GM12801 (cell line): ENCODE data around the gene NCK1.

Experiments used
- TF ChIP-seq, protein P1 (sequence below): IDR thresholded peaks from one replicate; pipeline ENCODE4 v1.5.1; 2011; ENCODE audit warnings: control low read depth; ENCODE audit not compliant: insufficient read length; ENCODE audit errors: extremely low read depth

Gene NCK1

DNA sequence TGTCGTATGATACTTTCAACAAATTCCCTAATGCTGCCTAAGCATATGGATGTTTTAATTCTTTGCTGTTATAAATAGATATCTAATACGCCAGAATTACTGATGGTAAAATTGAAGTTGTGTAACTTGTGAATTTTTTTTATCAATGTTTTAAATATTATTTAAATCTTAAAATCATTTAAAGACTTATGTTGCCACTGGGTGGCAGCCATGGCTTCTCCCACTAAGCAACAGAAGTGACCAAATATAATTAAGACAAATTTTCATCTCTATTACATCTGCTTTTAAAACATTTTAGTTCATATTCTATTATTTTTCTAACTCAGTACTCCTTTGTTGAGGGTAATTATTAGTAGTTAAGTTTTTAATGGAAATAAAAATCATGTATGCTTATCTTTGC, 87.7 kb downstream of the NCK1 start:
- TF ChIP-seq, protein P1, sequence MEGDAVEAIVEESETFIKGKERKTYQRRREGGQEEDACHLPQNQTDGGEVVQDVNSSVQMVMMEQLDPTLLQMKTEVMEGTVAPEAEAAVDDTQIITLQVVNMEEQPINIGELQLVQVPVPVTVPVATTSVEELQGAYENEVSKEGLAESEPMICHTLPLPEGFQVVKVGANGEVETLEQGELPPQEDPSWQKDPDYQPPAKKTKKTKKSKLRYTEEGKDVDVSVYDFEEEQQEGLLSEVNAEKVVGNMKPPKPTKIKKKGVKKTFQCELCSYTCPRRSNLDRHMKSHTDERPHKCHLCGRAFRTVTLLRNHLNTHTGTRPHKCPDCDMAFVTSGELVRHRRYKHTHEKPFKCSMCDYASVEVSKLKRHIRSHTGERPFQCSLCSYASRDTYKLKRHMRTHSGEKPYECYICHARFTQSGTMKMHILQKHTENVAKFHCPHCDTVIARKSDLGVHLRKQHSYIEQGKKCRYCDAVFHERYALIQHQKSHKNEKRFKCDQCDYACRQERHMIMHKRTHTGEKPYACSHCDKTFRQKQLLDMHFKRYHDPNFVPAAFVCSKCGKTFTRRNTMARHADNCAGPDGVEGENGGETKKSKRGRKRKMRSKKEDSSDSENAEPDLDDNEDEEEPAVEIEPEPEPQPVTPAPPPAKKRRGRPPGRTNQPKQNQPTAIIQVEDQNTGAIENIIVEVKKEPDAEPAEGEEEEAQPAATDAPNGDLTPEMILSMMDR, result no peak

DNA sequence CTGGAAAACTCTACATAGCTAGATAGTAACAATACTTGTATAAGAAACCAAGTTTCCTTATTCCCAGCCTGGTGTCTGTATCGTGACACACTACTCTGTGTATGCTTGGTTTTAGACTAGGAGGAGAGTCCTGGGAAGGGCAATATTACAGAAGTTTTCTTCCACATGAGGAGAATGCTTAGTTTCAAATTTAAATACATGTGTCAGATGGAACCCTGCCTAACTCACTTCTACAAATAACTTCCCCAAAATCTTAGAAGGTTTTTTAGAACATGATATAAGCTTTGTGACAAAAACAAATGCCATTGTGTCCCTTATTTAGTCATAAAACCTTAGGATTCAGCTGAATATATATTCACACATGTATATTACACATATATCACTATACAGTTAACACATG, 88.6 kb downstream of the NCK1 start:
- TF ChIP-seq, protein P1, result no peak

DNA sequence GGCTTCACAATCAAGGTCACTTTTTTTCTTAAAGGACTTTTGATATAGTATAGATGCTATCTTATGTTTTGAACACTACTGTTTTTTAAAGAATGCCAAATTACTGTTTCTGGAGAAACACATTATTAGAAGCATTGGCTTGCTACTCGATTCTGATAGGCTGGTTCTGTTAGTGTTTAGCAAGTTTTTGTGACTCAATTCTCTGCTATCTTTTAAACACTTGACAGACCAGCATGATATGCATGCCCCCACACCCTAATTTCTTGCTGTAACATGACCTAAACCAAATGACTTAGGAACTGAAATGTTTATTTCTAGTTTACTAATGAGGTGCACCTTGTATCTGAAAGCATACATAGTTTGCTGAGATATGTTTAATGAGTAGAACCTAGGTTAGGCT, 90.3 kb downstream of the NCK1 start:
- TF ChIP-seq, protein P1, result no peak

DNA sequence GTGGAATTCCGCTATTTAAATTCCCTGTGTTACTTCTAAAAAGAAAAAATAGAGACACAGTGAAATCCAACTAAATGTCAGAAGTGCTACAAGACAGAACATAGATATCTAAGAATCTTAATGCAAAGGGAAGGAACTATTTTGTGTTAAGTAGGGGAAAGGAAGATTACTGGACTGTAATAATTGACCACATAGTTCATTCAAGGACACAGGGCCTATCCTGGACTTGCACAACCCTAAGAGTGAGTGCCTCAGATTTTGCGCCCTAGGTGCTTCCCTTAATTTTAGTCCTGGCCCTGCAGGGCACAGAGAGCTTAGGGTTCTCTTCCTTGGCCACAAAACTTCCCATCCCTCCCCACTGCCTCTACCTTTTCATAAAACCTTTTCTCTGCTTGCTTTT, 92.2 kb downstream of the NCK1 start:
- TF ChIP-seq, protein P1, result no peak

DNA sequence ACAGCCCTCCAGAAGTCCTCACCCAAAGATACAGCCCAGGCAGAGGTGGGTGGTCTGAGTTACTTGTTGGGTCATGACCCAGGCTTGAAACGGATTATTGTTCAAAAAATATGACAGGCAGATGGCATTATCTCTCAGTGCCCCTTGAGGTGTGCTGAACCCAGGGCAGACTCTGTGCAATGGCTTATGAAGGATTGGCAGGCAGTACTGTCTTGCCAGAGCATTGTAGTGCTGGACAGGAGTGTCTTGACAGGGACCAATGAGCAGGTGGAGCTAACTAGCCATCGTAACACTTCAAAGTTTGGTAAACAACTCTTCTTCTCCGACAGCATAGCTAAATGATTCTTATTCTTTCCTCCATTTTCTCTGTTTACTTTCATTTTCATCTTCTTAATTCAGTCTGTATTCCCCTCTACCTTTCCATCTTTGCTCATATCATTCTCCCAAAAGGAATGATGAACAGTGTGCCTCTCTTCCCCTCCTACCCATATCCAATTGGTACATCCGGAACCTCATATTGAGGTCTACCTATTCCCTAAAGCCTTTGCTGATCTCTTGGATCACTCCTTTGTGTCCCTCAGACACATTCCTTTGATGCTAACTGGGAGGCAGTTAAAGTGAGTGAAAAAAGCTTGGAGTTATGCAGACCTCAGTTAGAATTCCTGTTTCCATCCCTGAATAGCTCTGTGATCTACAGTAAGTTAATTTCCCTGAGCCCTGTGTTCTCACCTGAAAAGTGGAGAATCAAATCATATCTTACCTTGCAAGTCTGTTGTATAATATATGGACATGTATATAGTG, 93.2 kb downstream of the NCK1 start:
- TF ChIP-seq, protein P1, result no peak

DNA sequence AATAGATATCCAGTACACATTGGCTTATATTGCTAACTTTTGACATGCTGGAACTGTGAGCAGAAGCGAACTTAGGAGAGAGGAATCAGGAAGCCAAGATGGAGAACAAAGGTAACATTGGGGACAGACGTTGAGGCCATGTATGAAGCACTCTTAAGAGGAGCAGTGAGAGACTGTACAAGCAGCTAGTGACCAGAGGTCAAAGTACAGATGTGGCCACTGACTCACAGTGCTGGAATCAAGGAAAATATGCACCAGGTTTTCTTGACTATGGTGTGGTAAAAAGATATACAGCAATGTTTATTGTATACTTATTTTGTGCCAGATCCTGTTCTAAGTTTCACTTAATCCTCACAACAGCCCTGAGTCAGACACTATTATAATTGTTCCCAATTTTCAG, 93.8 kb downstream of the NCK1 start:
- TF ChIP-seq, protein P1, result no peak

DNA sequence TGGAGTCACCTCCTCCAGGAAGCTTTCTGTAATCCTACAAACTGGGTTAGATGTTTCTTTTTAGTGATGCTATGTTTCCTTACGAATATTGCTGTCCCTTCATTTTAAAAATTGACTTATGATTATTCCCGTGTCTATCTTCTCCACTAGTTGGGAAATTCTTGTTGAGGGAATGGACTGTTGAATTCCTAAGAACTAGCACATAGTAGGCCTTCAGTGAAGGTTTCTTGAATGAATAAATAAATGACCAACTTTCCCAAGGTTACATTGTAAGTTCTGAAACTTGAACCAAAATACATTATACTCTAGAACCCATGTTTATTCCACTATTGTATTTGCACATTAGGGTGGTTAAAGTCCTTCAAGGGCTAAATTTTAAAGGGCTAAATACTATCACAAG, 95.0 kb downstream of the NCK1 start:
- TF ChIP-seq, protein P1, result no peak
